Iris pigment epithelial cell (primary cell): Measurements from ENCODE around the gene ERCC6L2.

ENCODE experiments used
- DNase-seq: peaks from one replicate; pipeline ENCODE4 v3.0.0-alpha.2; 2011; ENCODE audit warnings: low read depth

The ERCC6L2 gene

DNA sequence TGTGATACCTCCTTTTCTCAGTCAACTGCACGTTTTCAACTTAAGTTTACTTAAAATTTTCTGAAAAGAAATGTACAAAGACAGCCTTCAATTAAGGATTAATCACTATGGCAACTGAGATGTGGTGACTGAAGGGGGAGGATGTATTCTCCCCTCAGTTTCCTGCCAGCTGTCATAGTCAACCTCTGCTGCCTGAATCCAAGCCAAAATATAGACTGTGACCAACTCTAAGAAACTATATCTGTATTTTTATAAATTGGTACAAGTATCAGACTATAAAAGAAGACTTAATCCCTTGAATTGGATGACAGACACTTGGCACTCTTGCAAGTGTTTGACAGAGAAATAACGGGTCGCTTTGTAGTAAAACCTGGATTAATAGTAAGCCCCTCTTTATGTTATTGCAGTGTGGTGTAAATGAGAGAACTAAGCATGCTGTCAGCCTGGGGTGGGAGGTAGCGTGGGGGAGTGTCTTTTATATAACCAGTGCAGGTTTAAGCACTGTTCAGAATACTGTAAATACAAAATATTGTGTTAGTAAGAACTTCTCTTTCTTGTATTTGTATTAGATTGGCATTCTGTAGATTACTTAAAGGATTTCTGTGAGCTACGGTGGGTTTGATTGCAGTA lies 106.4 kb downstream of the ERCC6L2 start:
- peak; percentile 31 for DNase-seq

DNA sequence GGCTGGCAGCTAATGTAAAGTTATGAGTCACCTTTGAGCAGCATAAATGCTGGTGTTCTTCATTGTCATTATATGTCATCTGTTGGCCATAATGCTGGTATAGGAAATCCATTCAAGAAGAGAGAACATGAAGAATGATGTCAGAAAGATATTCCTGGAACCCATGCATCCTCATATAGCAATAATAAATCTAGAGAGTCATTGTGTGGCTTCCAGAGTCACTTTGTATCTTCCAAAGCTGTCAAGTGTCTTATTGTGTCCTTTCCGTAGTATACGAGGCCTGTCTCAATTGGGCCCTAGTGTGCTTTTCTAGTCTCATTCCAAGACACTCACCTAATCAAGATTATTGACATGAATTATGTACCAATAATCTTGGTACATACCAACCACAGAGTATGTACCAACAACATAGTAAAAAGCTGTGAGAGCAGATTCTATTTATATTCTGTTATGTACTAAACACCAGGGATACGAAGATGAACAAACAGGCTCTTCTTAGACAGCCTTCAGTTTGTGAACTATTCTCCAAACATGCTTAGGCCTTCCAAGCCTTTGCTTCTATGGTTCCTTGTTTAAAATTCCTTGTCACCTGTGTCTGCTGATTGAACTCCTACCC lies 110.1 kb downstream of the ERCC6L2 start:
- DNase-seq = no peak

DNA sequence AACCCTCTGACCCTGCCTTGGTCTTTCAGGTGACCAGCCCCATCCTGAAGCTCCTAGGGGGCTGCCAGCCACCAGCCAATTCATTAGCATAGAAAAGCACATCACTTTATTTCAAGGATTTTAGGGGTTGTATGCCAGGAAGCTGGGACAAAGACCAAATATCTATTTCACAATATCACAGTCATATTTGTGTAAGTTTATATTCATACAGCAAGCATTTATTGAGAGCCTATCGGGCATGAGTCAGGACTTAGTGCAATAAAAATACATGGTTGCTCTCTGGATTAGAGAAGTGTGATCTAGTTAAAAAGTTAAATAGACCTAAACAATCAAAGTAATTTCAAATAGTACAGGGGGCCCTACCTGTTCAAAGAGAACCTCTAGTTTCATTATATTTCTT lies 113.8 kb downstream of the ERCC6L2 start:
- DNase-seq = peak; percentile 60

DNA sequence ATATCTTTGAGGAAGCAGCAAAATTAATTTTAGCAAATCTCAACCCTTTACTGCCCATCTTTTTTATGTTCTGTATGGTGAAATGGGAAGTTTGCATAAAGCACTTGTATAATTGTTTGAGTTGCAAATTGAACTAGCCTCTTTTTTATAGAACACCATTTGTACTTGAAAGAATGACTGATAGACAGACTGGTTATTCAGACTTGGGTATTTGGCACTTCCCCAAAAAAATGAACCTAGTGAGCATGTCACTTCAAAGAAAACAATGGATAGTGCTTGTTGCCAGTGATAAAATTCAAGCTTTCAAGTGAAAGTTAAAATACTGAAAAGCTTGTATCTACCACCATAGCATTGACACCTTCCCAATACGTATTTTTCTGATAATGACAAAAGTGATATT lies 115.8 kb downstream of the ERCC6L2 start:
- DNase-seq = no peak

DNA sequence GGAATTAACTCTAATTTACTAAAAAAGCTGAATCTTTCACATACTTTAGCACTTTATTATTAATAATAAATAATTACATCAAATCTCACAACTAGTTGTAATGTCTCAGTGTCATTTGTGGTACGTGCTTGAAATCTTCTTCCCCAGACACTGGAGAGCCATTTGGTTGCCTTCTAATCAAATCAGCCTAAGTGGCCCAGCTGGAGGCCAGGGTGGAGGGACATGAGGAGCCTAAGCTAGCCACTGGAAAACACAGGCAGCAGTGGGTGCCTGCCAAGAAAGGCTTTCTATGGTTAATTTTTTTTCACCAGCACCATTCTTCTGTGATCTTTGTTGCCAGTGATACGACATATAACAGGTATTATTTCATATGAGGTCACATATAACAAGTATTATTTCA lies 117.0 kb downstream of the ERCC6L2 start:
- no peak for DNase-seq

DNA sequence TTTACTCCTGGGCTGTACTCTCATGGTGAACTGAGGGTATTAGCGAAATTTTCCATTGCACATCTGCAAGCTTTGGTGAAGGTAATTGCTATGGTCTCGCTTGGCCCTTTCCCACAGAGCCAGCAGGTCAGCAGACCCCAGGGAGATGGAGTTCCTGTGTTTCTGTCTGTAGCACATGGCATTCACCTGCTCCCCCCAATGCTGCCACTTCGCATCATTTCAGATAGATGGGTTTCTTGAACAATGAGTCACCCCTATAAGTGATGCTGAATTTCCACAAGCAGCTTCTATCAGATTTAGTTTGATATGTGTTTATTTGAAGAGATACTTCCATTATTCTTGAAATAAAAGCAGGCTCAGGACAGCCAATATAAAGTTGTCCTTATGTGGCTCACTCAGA lies 117.8 kb downstream of the ERCC6L2 start:
- DNase-seq = no peak

DNA sequence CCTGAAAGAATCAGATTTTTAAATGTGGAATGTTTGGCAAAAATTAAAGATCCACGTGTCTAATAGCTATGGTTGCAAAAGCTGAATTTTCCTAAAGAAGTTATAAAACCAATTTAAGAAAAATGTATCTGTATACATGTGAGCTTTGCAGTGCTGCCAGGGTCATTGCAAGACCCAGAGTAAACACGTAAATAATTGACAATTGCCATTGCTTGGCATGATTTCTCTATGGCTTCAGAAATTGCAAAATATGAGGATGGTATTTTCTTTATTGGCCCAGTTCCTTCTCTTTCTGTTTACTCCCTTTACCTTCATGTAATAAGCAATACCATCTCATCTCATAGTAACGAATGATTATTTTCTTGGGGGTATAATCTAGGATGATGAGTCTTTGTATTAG lies 123.9 kb downstream of the ERCC6L2 start:
- DNase-seq = no peak

DNA sequence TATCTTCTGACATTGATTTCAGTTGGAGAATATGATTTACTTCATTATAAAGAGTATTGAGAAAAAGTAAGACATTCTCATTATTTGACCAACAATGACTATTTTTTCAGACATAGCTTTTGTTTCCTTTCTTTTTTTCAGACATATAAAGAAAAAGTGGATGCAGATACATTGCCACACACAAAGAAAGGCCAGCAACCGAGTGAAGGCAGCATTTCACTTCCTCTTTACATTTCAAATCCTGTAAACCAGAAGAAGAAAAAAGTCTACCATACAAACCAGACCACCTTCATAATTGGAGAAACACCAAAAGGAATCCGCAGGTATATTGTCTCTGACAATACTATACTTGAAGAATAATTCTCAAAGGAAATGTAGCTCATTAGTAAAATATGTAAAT lies 128.9 kb downstream of the ERCC6L2 start:
- no peak for DNase-seq

DNA sequence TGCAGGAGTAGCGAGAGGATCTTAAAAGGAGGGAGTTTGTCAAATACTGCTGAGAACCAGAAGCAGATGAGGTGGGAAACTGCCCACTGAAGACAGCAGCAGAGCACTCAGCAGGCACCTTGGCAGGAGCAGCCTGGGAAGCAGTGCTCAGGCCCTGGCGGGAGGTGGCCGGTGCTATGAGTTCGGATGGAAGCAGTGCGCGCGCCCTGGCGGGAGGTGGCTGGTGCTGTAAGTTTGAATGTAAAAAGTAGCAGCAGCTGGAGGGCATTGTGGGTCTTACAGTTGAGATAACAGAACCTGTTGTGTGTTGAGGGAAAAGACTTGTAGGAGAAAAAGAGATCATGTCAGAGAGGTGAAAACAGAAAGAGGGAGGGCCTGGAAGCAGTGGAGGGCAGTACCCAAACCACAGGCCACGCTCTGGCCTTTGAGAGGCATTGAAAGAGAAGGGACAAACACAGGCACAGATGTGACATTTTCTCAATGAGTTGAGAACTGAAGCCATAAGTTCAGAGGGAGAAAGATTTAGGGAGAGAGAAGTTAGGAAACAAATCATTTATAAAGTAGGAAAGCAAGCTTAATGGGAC lies 130.9 kb downstream of the ERCC6L2 start:
- DNase-seq = no peak

DNA sequence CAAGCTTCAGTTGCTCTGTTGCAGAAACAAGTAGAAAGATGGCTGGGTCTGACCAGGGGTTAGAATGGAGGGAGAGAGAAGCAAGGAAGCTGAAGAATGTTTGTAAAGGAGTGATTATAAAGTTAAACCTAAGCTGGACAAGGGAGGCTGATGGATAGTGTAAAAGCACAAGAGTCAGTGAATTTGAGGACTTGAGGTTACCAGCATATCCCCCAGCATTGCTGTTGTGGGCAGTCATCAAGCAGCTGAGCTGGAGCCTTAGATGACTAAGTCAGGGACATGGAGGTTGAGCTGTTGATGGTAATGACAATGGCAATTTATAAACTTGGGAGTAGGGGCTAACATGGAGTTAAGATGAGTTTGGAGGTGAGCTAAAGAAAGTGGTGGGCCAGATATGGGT lies 131.5 kb downstream of the ERCC6L2 start:
- DNase-seq = peak; percentile 59

DNA sequence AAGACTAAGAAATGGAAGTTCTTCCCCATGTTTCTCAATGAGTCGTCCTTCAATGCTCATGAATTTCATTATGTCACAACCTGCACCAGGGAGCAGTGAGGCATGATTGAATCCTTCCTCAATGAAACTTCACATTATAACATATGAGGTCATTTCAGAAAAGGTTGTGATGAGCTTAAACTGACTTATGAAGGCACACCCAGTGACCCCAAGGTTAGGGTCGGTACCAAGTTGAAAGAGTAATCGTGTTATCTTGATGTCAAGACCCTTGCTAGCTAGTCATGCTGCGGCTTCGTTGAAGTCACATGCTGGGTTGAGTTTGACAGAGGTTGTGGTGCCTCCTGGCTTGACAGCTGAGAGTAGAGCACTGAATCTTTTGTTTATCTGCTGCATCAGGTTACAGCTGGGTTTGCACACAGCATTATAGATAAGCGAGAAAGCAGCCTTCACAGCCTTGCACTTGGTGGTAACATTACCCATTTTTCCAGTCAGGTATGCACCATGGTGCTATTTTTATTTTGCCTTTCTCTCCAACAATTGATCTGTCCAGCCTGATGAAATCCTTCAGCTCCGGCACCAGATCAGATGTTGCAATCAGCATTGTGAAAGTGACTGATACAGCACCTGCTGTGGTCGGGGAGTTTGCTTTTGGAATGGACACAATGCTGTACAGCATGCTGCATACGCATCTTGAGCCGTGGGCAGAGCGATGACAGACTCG lies 133.2 kb downstream of the ERCC6L2 start:
- peak; percentile 44 for DNase-seq

DNA sequence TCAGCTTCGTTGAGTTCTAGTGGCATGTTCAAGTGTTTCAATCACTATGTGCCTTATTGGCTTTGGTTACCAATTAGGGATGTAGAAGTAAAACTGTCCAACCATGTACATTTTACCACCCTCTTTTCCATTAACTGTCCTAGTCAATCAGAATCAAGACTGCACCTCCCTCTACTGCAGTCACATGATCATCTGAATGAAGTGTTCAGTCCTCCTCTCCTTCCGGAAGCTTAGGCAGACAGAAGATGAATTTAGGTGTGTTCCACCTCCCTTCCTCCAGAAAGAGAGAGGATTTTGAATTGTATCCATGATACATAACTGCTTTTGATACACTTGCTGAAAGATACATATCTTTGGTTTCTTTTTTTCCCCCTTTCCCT lies 133.7 kb downstream of the ERCC6L2 start:
- DNase-seq = no peak

DNA sequence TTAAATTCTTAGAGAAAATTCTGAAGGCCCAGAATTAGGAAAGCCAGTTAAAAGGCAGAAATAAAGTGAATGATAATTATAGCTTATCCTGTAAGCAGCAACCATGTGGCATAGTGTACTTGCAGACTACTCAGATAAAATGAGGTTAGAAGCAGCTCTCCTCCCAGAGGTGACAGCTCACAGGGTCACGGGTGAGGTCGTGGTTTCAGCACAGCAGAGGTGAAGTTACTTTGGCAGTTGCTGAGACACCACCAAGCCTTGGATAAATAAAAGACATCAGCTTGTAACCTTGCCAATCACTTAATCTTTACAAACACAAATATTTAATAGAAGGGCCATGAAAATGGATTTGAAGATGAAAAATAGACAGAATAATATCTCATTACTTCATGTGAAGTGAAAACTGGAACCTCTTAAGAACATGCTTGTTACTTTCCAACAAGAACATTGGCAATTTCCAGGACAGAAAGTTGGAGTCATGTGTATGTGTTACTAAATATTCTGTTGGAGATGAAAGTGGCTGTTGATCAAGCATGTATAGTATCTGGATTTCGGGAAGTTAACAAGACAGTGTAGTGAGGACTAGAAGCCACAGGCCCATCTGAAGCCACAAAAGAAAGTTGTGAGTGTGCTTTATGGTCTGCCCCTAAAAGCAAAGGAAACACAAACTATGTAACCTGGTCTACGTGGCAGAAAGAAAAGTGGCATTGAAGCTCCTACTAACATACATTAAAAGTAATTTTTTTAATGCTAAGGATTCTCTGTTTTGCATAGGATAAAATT lies 134.4 kb downstream of the ERCC6L2 start:
- no peak for DNase-seq

DNA sequence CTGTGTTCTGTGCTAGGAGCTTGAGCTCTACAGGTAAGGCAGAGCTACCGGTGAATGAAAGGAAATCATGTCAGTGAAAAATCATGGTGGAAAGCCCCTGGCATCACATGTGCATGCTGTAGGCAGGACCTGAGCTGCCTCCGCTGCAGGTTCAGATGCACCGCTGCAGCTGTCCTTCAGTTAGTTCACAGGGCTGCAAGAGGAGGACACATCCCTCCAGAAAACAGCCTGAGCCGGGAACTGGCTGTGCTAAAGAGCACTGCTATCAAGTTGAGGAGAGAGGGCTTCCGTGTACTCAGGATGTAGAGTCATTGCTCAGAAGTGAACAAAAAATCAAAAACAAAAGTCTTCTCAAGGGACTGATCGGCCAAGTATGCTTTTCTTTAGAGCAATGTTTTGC lies 138.6 kb downstream of the ERCC6L2 start:
- DNase-seq = no peak

DNA sequence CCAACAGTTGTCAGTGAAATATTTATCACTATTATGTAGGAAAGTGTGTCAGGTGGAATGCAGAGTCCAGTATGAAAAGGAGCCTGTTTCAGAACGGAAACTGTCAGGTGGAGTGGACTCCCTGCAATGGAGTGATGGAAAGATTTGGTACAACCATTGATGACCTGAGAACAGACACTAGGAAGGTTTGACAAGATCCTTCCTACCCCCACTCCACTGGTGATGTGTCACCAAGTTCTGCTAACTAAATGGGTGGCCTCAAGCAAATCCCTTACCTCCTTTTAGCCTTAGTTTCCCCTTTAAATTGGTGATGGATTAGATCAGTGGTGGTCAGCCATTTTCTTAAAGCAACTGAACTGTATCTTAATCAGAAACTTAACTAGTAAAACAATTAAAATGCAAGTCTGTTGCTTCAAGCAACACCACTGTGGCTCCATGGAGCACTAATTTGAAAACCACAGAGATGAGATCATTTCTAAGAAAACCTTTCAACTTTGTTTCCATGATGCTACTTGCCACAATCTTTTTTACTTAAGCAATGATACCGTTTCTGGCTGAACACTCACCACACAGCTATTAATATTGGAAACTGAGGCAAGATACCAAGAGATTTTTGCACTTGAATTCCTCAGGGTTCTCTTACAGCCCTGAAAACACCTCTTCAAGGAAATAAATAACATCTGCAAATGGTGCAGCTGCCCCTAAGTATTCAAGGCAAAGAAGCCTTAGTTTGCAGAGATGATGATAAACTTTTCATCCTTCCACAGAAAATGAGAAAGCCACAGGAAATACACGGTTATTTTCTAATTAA lies 140.6 kb downstream of the ERCC6L2 start:
- DNase-seq = no peak
